Uterus (tissue), 2 donors: Measurements from ENCODE around the gene MED13L.

Experiments
- POLR2A ChIP-seq, 2 donors: fragments of 450-650 bp; IDR thresholded peaks; one replicate each; pipeline ENCODE4 v1.6.1; 2016; ENCODE audit warnings: antibody characterized with exemption in 2 of 2, mild to moderate bottlenecking in 1 of 2, moderate library complexity in 1 of 2
- TF ChIP-seq, protein P1 (sequence below), 4 experiments: fragments of 200-600 bp in 2 of 4; fragments of 450-650 bp in 2 of 4; sonication (generic) in 2 of 4; IDR thresholded peaks; one replicate each; pipeline ENCODE4 v1.5.1; 2016 to 2019; ENCODE audit warnings: antibody characterized with exemption in 4 of 4, mild to moderate bottlenecking in 2 of 4, moderate library complexity in 1 of 4

DNA sequence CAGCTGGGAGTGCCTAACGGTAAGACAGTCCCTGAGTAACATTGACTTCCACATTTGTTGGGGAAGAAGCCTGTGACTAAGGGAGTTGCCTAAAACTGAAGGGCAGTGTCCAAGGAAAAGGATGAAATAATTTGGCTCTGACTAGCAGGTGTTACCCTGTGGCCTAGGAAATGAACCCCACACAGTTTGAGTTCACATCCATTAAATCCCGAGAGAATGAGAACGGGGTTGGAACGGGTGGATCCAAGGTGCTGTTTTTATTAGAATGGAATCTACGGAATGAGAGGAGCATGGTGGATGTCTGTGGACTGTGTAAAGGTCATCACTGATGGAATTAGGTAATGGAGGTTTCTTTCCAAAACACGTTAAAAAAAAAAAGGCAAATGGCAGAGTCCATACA lies 324.0 kb downstream of the MED13L start:
- TF ChIP-seq, protein P1, sequence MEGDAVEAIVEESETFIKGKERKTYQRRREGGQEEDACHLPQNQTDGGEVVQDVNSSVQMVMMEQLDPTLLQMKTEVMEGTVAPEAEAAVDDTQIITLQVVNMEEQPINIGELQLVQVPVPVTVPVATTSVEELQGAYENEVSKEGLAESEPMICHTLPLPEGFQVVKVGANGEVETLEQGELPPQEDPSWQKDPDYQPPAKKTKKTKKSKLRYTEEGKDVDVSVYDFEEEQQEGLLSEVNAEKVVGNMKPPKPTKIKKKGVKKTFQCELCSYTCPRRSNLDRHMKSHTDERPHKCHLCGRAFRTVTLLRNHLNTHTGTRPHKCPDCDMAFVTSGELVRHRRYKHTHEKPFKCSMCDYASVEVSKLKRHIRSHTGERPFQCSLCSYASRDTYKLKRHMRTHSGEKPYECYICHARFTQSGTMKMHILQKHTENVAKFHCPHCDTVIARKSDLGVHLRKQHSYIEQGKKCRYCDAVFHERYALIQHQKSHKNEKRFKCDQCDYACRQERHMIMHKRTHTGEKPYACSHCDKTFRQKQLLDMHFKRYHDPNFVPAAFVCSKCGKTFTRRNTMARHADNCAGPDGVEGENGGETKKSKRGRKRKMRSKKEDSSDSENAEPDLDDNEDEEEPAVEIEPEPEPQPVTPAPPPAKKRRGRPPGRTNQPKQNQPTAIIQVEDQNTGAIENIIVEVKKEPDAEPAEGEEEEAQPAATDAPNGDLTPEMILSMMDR (IDR thresholded peaks at IDR 0.05) = no peak
- no peak for TF ChIP-seq POLR2A (IDR thresholded peaks at IDR 0.05)
